H9 (cell line): ENCODE data around the gene NCOA4. TPM values are rescaled to one million over a fixed set of nuclear protein-coding genes. Genes with fewer than 3 reads are reported as not detected.

Experiments used
- DNase-seq: peaks from one replicate; pipeline ENCODE4 v3.0.0-alpha.2; 2017
- H2AFZ ChIP-seq: one replicate; pipeline ENCODE4 v1.6.1; 2013; ENCODE audit warnings: mild to moderate bottlenecking, low read length, control low read depth, moderate library complexity
- H2AK5ac ChIP-seq: 2 replicates; pipeline ENCODE4 v1.6.1; 2013; ENCODE audit warnings: low read length, control low read depth, mixed read lengths; ENCODE audit not compliant: insufficient read length
- H2BK120ac ChIP-seq: one replicate; pipeline ENCODE4 v1.6.1; 2013; ENCODE audit warnings: low read depth, mild to moderate bottlenecking, low read length, control low read depth, inconsistent platforms; ENCODE audit not compliant: poor library complexity, severe bottlenecking
- H2BK12ac ChIP-seq: 2 replicates; pipeline ENCODE4 v1.6.1; 2013; ENCODE audit warnings: low read length, control low read depth, mixed read lengths, low read depth; ENCODE audit not compliant: insufficient read length
- H2BK15ac ChIP-seq: 2 replicates; pipeline ENCODE4 v1.6.1; 2013; ENCODE audit warnings: low read depth, low read length, control low read depth
- H2BK20ac ChIP-seq: one replicate; pipeline ENCODE4 v1.6.1; 2013; ENCODE audit warnings: low read depth, mild to moderate bottlenecking, low read length, control low read depth, inconsistent platforms; ENCODE audit not compliant: poor library complexity, severe bottlenecking
- H2BK5ac ChIP-seq: 2 replicates; pipeline ENCODE4 v1.6.1; 2013; ENCODE audit warnings: low read length, control low read depth, mixed read lengths; ENCODE audit not compliant: insufficient read length
- H3K14ac ChIP-seq: 2 replicates; pipeline ENCODE4 v1.6.1; 2013; ENCODE audit warnings: low read length, control low read depth; ENCODE audit not compliant: insufficient read depth
- H3K18ac ChIP-seq: 2 replicates; pipeline ENCODE4 v1.6.1; 2013; ENCODE audit warnings: low read depth, mild to moderate bottlenecking, mixed read lengths, low read length, control low read depth; ENCODE audit not compliant: insufficient read length
- H3K23ac ChIP-seq: 2 replicates; pipeline ENCODE4 v1.6.1; 2013; ENCODE audit warnings: low read length, control low read depth, mixed read lengths, low read depth; ENCODE audit not compliant: insufficient read length
- H3K23me2 ChIP-seq: 2 replicates; pipeline ENCODE4 v1.6.1; 2013; ENCODE audit warnings: low read depth, mild to moderate bottlenecking, mixed read lengths, low read length, control low read depth; ENCODE audit not compliant: insufficient read length, poor library complexity, severe bottlenecking
- H3K27ac ChIP-seq: 2 replicates; pipeline ENCODE4 v1.5.1; 2013; ENCODE audit warnings: low read length, control low read depth, mixed read lengths, low read depth; ENCODE audit not compliant: insufficient read length
- H3K27me3 ChIP-seq: 2 replicates; pipeline ENCODE4 v1.6.1; 2013; ENCODE audit warnings: low read length, control low read depth, inconsistent platforms; ENCODE audit not compliant: insufficient read depth
- H3K4ac ChIP-seq: 2 replicates; pipeline ENCODE4 v1.6.1; 2013; ENCODE audit warnings: low read depth, mild to moderate bottlenecking, control low read depth, inconsistent platforms, low read length, moderate library complexity
- H3K4me1 ChIP-seq: 2 replicates; pipeline ENCODE4 v1.6.1; 2013; ENCODE audit warnings: low read length, control low read depth, inconsistent platforms; ENCODE audit not compliant: insufficient read depth
- H3K4me2 ChIP-seq: 2 replicates; pipeline ENCODE4 v1.6.1; 2013; ENCODE audit warnings: low read length, control low read depth, mixed read lengths; ENCODE audit not compliant: insufficient read length, insufficient read depth
- H3K56ac ChIP-seq: 2 replicates; pipeline ENCODE4 v1.6.1; 2013; ENCODE audit warnings: low read depth, mild to moderate bottlenecking, mixed read lengths, low read length, control low read depth; ENCODE audit not compliant: insufficient read length
- H3K79me1 ChIP-seq: 2 replicates; pipeline ENCODE4 v1.6.1; 2013; ENCODE audit warnings: low read depth, mild to moderate bottlenecking, moderate library complexity, low read length, control low read depth, inconsistent platforms; ENCODE audit not compliant: insufficient read depth, poor library complexity, severe bottlenecking
- H3K79me2 ChIP-seq: 2 replicates; pipeline ENCODE4 v1.6.1; 2013; ENCODE audit warnings: low read length, control low read depth, inconsistent platforms; ENCODE audit not compliant: insufficient read depth
- H3K9ac ChIP-seq: 2 replicates; pipeline ENCODE4 v1.6.1; 2013; ENCODE audit warnings: low read length, control low read depth, mixed read lengths; ENCODE audit not compliant: insufficient read length; ENCODE audit errors: extremely low read depth
- H3K9me3 ChIP-seq: one replicate; pipeline ENCODE4 v1.6.1; 2013; ENCODE audit warnings: low read depth, low read length, inconsistent platforms; ENCODE audit not compliant: control insufficient read depth
- H3T11ph ChIP-seq: one replicate; pipeline ENCODE4 v1.6.1; 2013; ENCODE audit warnings: mild to moderate bottlenecking, low read length, control low read depth, inconsistent platforms
- H4K20me1 ChIP-seq: one replicate; pipeline ENCODE4 v1.6.1; 2013; ENCODE audit not compliant: control insufficient read depth, insufficient read length, insufficient read depth
- H4K5ac ChIP-seq: 2 replicates; pipeline ENCODE4 v1.6.1; 2013; ENCODE audit warnings: low read depth, mild to moderate bottlenecking, mixed read lengths, low read length, control low read depth; ENCODE audit not compliant: insufficient read length
- H4K8ac ChIP-seq: replicated peaks from 2 replicates; pipeline ENCODE4 v1.6.1; 2013; ENCODE audit warnings: low read length, control low read depth, mixed read lengths, low read depth; ENCODE audit not compliant: insufficient read length
- H4K91ac ChIP-seq: 2 replicates; pipeline ENCODE4 v1.6.1; 2013; ENCODE audit warnings: low read depth, mild to moderate bottlenecking, moderate library complexity, mixed read lengths, low read length, control low read depth; ENCODE audit not compliant: insufficient read length
- H3K27ac Mint-ChIP-seq, 3 experiments: 2 replicates in 2 of 3; 3 replicates in 1 of 3; pipeline ENCODE4 v1.8.0; 2020 to 2021; ENCODE audit warnings: mixed read lengths in 3 of 3, mild to moderate bottlenecking in 1 of 3, moderate library complexity in 1 of 3
- H3K27me3 Mint-ChIP-seq: 2 replicates; pipeline ENCODE4 v1.8.0; 2021; ENCODE audit warnings: low read depth, mild to moderate bottlenecking, moderate library complexity, mixed read lengths
- H3K36me3 Mint-ChIP-seq, 3 experiments: 2 replicates in 2 of 3; 3 replicates in 1 of 3; pipeline ENCODE4 v1.8.0; 2020 to 2021; ENCODE audit warnings: low read depth in 3 of 3, mixed read lengths in 3 of 3; ENCODE audit not compliant: insufficient read depth in 1 of 3
- H3K4me1 Mint-ChIP-seq, 2 experiments: 2 replicates each; pipeline ENCODE4 v1.8.0; 2020; ENCODE audit warnings: mixed read lengths in 2 of 2
- H3K4me3 Mint-ChIP-seq, 2 experiments: 2 replicates in 1 of 2; 3 replicates in 1 of 2; pipeline ENCODE4 v1.8.0; 2020 to 2021; ENCODE audit warnings: mild to moderate bottlenecking in 2 of 2, mixed read lengths in 2 of 2, moderate library complexity in 1 of 2
- H3K9me3 Mint-ChIP-seq, 2 experiments: 2 replicates in 1 of 2; 3 replicates in 1 of 2; pipeline ENCODE4 v1.8.0; 2020; ENCODE audit warnings: mild to moderate bottlenecking in 2 of 2, mixed read lengths in 2 of 2, moderate library complexity in 1 of 2
- WGBS: extraction: QIAGEN DNeasy Blood & Tissue Kit; methylation state at CpG from one replicate; pipeline ENCODE4 v1.1.7; 2013; ENCODE audit warnings: missing lambda C conversion rate, low lambda C conversion rate, mixed read lengths; ENCODE audit not compliant: insufficient read length; ENCODE audit errors: extremely low coverage; 5-methylcytosine and 5-hydroxymethylcytosine counted together
- total RNA-seq: library from RNA; stranded (reverse); gene quantifications from 2 replicates; pipeline ENCODE4 v1.2.1, GENCODE V29; 2021
- TF ChIP-seq, protein P1 (sequence below): fragments of 200-600 bp; sonication (generic); conservative IDR thresholded peaks from 3 replicates; pipeline ENCODE4 v1.8.0; 2021; ENCODE audit warnings: antibody characterized with exemption, mild to moderate bottlenecking

NCOA4 gene
- total RNA-seq, 1 experiment from 2014 or later: 83.3 TPM

DNA sequence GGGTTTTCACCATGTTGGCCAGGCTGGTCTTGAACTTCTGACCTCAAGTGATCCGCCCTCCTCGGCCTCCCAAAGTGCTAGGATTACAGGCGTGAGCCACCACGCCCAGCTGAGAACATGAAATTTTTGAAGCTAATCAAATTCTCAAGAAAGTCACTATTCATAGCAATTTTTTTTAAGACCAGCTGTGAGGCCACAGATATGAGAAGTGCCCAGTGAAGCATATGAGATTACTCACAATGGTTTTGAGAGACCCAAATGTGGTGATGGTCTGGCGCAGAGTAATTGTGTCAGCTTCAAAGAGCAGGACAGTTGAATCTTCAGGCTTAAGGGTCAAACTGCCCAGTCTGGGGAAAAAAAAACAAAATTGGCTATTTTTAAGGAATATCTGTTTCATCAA lies 16.2 kb downstream of the NCOA4 start:
- Mint-ChIP-seq H3K36me3 (peaks cover 16 to 53% (median 33%) of the 10 kb centered on the region in 3 experiments; a peak in 6 of 7 replicates), H3K9me3 (no peaks in the 10 kb centered on the region)
- no peaks in the 10 kb centered on the region for H4K20me1 ChIP-seq

More for the DNA sequence above, 16.2 kb downstream of the NCOA4 start:
- Histone ChIP-seq H3K79me1 (peaks cover 3% of the 10 kb centered on the region), H2BK120ac (no peak overlapping the region), H2BK5ac (no peak overlapping the region), H3K56ac (no peak overlapping the region), H3K9me3 (no peaks in the 10 kb centered on the region), H4K91ac (no peak overlapping the region), H3K4me1 (no peaks in the 10 kb centered on the region), H3K27ac (no peak overlapping the region), H3K27me3 (no peaks in the 10 kb centered on the region), H2BK12ac (no peak overlapping the region), H2AFZ (no peak overlapping the region), H4K8ac (no peak overlapping the region), H2BK15ac (no peak overlapping the region), H3K4me2 (no peak overlapping the region), H3K14ac (no peak overlapping the region), H2BK20ac (no peak overlapping the region), H3K23me2 (no peaks in the 10 kb centered on the region), H2AK5ac (no peak overlapping the region), H3K18ac (no peak overlapping the region), H4K5ac (no peak overlapping the region), H3T11ph (no peak overlapping the region), H3K4ac (no peak overlapping the region), H3K79me2 (peaks cover 2% of the 10 kb centered on the region; the same call in 1 of the 2 replicates), H3K23ac (no peak overlapping the region), H3K9ac (no peak overlapping the region)
- DNase-seq: no peak
- WGBS: no CpG with 5 or more reads among the region's 5 CpGs
- no peak overlapping the region for H3K4me3 Mint-ChIP-seq
- H3K27me3 Mint-ChIP-seq: no peaks in the 10 kb centered on the region
- TF ChIP-seq, protein P1, sequence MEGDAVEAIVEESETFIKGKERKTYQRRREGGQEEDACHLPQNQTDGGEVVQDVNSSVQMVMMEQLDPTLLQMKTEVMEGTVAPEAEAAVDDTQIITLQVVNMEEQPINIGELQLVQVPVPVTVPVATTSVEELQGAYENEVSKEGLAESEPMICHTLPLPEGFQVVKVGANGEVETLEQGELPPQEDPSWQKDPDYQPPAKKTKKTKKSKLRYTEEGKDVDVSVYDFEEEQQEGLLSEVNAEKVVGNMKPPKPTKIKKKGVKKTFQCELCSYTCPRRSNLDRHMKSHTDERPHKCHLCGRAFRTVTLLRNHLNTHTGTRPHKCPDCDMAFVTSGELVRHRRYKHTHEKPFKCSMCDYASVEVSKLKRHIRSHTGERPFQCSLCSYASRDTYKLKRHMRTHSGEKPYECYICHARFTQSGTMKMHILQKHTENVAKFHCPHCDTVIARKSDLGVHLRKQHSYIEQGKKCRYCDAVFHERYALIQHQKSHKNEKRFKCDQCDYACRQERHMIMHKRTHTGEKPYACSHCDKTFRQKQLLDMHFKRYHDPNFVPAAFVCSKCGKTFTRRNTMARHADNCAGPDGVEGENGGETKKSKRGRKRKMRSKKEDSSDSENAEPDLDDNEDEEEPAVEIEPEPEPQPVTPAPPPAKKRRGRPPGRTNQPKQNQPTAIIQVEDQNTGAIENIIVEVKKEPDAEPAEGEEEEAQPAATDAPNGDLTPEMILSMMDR: no peak
- no peaks in the 10 kb centered on the region for H3K4me1 Mint-ChIP-seq
- H3K27ac Mint-ChIP-seq: no peak overlapping the region
